Spleen (tissue), 11 donors: Measurements from ENCODE around the gene PPP6R3. TPM values are rescaled to one million over a fixed set of nuclear protein-coding genes. Genes with fewer than 3 reads are reported as not detected.

Experiments used
- DNase-seq: peaks from one replicate; pipeline ENCODE4 v3.0.0-alpha.2; 2020
- H3K27ac ChIP-seq, 8 donors: fragments of 200-600 bp; sonication (generic) in 7 of 8; 1 replicate in 4 of 8; 2 replicates in 4 of 8; pipeline versions ENCODE4 v1.5.0 to v1.8.0; 2016 to 2021; ENCODE audit warnings: inconsistent platforms in 4 of 8, mild to moderate bottlenecking in 4 of 8, moderate library complexity in 1 of 8
- H3K27me3 ChIP-seq, 7 donors: fragments of 200-600 bp; sonication (generic) in 6 of 7; replicated peaks in 1 of 7; 1 replicate in 4 of 7; 2 replicates in 3 of 7; pipeline versions ENCODE4 v1.5.0 to v1.8.0; 2016 to 2021; ENCODE audit warnings: inconsistent platforms in 3 of 7, mild to moderate bottlenecking in 1 of 7
- H3K36me3 ChIP-seq, 6 donors: fragments of 200-600 bp; sonication (generic) in 5 of 6; 1 replicate in 4 of 6; 2 replicates in 2 of 6; pipeline versions ENCODE4 v1.5.0 to v1.8.0; 2016 to 2021; ENCODE audit warnings: inconsistent platforms in 2 of 6
- H3K4me1 ChIP-seq, 6 donors: fragments of 200-600 bp; sonication (generic) in 5 of 6; 1 replicate in 3 of 6; 2 replicates in 3 of 6; pipeline versions ENCODE4 v1.5.0 to v1.8.0; 2016 to 2021; ENCODE audit warnings: inconsistent platforms in 3 of 6
- H3K4me3 ChIP-seq, 8 donors: fragments of 200-600 bp; sonication (generic) in 7 of 8; 1 replicate in 4 of 8; 2 replicates in 4 of 8; pipeline versions ENCODE4 v1.5.0 to v1.8.0; 2016 to 2021; ENCODE audit warnings: inconsistent platforms in 4 of 8, mild to moderate bottlenecking in 4 of 8, moderate library complexity in 2 of 8
- H3K9me3 ChIP-seq, 8 donors: fragments of 200-600 bp; sonication (generic) in 7 of 8; 1 replicate in 4 of 8; 2 replicates in 4 of 8; pipeline versions ENCODE4 v1.5.0 to v1.8.0; 2016 to 2021; ENCODE audit warnings: inconsistent platforms in 4 of 8
- POLR2A ChIP-seq, 3 donors: fragments of 450-650 bp; IDR thresholded peaks; one replicate each; pipeline ENCODE4 v1.5.1; 2017; ENCODE audit warnings: antibody characterized with exemption in 3 of 3, mild to moderate bottlenecking in 1 of 3
- POLR2AphosphoS5 ChIP-seq, 3 donors: sonication (generic); formaldehyde crosslinking; IDR thresholded peaks; one replicate each; pipeline ENCODE4 v1.5.1; 2017; ENCODE audit warnings: antibody characterized with exemption in 3 of 3
- WGBS, 5 donors: extraction: QIAGEN DNeasy Blood & Tissue Kit in 3 of 5; methylation state at CpG; one replicate each; pipeline versions ENCODE4 v1.1.5 to v1.1.7; 2013 to 2018; 5-methylcytosine and 5-hydroxymethylcytosine counted together
- intact Hi-C: fragments of 100-400 bp; cut with DNase I; formaldehyde crosslinking; loops from one replicate; pipeline ENCODE4 v1.15.0; 2023; ENCODE audit warnings: low total_unique reads
- polyA plus RNA-seq, 3 donors: library from polyadenylated mRNA; stranded (reverse); fragments of 200-250 nt; gene quantifications; one replicate each; pipeline ENCODE4 v1.2.1, GENCODE V29; 2013
- total RNA-seq, 7 donors: library from RNA; depleted of rRNA in 3 of 7; stranded (reverse); fragments of >200 nt in 3 of 7; fragmentation: NEBNext Ultra II Directional in 4 of 7; extraction: Animal tissue kit (Norgen Biotek cat#: 25700) in 4 of 7; gene quantifications; one replicate each; pipeline versions ENCODE4 v1.1.0 to v1.2.1, GENCODE V29; 2016 to 2021
- TF ChIP-seq, protein P1 (sequence below), 11 experiments: fragments of 200-600 bp in 7 of 11; fragments of 450-650 bp in 4 of 11; sonication (generic) in 4 of 11; IDR thresholded peaks in 8 of 11; conservative IDR thresholded peaks in 3 of 11; 1 replicate in 7 of 11; 2 replicates in 4 of 11; pipeline versions ENCODE4 v1.4.0 to v1.8.0; 2016 to 2021; ENCODE audit warnings: antibody characterized with exemption in 11 of 11, inconsistent platforms in 4 of 11, mild to moderate bottlenecking in 1 of 11
- donor health status: healthy with polysubstance abuse.
- donor health status: DM: no; HTN: no; CAD: no; lungs with moderate emphysema.
- donor health status: DM: no; HTN: no; CAD: no.
- donor health status: Bipolar disorder and iron deficiency.
- donor health status: healthy.
- donor health status: DM: no; HTN: no; CAD: no.
- donor health status: DM: yes; HTN: yes; CAD: no.

Gene PPP6R3
- total and polyA plus RNA-seq, 10 donors: 23.9 to 178 (median 122) TPM

DNA sequence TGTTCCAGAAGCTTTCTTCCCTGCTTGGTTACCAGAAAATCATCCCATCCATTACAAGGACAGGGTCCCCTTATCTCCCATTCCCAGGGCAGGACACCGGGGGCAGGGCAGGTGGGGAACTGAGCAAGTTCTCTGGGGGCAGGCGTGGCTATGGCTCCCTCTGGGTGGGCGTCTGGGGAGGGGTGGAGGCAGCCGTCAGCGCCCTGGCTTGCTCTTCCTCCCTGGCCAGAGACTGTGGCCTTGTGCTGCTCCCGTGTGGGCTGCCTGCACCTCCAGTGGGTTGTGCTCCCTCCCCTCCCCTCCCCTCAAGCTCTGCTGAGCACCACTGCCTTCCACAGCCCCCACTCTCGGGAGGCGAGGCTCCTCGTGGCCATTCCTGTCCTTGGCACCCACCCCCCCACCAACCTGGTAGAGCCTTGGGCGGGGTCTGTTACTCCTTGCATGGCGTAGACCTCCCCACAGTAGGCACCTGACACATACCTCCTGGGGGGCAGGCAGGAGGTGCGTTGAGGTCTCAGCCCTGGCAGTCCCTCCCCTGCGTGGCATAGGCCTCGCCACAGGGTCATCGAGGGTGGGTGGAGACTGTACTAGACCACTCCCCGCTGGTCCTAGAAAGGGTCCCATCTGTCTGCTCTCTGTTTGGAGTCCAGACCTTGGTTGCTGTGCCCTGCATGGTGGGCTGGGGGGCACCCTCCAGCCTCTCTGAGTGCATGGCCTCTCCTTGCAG, 24.2 kb upstream of the PPP6R3 start:
- intact Hi-C loops: no loop called here
- H3K4me3 ChIP-seq: no peak overlapping the region
- TF ChIP-seq, protein P1, sequence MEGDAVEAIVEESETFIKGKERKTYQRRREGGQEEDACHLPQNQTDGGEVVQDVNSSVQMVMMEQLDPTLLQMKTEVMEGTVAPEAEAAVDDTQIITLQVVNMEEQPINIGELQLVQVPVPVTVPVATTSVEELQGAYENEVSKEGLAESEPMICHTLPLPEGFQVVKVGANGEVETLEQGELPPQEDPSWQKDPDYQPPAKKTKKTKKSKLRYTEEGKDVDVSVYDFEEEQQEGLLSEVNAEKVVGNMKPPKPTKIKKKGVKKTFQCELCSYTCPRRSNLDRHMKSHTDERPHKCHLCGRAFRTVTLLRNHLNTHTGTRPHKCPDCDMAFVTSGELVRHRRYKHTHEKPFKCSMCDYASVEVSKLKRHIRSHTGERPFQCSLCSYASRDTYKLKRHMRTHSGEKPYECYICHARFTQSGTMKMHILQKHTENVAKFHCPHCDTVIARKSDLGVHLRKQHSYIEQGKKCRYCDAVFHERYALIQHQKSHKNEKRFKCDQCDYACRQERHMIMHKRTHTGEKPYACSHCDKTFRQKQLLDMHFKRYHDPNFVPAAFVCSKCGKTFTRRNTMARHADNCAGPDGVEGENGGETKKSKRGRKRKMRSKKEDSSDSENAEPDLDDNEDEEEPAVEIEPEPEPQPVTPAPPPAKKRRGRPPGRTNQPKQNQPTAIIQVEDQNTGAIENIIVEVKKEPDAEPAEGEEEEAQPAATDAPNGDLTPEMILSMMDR (IDR thresholded peaks at IDR 0.05 in 8 of 11, conservative IDR thresholded peaks at IDR 0.05 in 3 of 11): no peak
- no peak for TF ChIP-seq POLR2A (IDR thresholded peaks at IDR 0.05)
- no peak for TF ChIP-seq POLR2AphosphoS5 (IDR thresholded peaks at IDR 0.05)
- peaks cover 0 to 30% (median 10%) of the 10 kb centered on the region in 6 donors for H3K4me1 ChIP-seq
- no peaks in the 10 kb centered on the region for H3K27me3 ChIP-seq
- 80 to 93% (median 87%) methylated on average over 8 to 16 of the region's 16 CpGs for WGBS, 5 donors
- H3K36me3 ChIP-seq: peaks cover 0 to 34% (median 0%) of the 10 kb centered on the region in 6 donors
- H3K9me3 ChIP-seq: no peaks in the 10 kb centered on the region
- H3K27ac ChIP-seq: no peak overlapping the region
- DNase-seq: no peak

DNA sequence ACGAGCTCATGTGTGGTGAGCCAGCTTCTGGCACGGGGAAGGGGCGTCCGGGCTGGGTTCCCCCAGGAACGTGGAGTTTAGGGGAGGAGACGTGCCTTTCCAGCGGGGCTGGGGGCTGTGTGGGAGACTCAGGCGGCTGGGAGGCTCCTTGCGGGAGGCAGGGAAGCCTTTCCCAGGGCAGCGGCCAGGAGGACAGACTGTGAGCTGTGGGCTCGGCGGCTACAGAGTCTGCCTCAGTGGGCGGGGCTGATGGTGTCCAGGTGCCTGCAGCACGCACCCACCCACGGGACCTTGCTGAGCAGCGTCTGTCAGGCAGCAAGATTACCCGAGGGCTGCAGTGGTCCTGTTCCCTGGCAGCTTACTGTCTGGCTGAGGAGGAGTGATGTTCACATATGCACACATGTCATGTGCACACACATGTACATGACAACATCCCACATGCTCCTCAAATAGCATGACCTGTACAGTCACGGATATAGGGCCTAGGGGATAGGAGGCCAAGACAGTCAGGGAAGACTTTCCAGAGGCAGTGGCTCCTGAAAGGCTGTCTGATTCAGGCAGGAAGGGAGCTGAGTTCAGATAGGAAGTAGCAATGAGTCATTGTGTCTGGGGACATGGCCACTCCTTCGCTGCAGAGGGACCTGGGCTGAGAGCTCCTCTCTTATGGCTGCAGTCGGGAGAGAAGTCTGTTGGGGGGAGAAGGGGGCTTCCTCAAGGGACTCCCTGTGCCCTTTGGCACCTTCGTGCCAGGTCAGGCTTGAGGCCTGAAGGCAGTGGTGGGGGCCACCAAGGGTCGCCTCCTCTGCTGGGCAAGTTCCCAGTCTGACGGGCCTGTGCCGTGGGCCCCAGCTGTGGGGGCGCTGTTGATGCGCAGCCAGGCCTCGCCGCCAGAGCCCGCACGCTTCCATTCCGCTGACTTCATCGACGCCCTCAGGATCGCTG, 23.3 kb upstream of the PPP6R3 start:
- Histone ChIP-seq H3K36me3 (peaks cover 0 to 25% (median 0%) of the 10 kb centered on the region in 6 donors), H3K4me3 (no peak overlapping the region), H3K27me3 (no peaks in the 10 kb centered on the region), H3K9me3 (no peaks in the 10 kb centered on the region), H3K27ac (peak overlapping the region in 1 of 8 donors; percentile 16), H3K4me1 (peaks cover 0 to 39% (median 15%) of the 10 kb centered on the region in 6 donors)
- DNase-seq: no peak
- 79 to 87% (median 83%) methylated on average over 23 to 34 of the region's 34 CpGs for WGBS, 5 donors
- TF ChIP-seq POLR2A (IDR thresholded peaks at IDR 0.05): no peak
- no peak for TF ChIP-seq POLR2AphosphoS5 (IDR thresholded peaks at IDR 0.05)
- TF ChIP-seq, protein P1 (IDR thresholded peaks at IDR 0.05 in 8 of 11, conservative IDR thresholded peaks at IDR 0.05 in 3 of 11): no peak
- intact Hi-C loops: no loop called here

DNA sequence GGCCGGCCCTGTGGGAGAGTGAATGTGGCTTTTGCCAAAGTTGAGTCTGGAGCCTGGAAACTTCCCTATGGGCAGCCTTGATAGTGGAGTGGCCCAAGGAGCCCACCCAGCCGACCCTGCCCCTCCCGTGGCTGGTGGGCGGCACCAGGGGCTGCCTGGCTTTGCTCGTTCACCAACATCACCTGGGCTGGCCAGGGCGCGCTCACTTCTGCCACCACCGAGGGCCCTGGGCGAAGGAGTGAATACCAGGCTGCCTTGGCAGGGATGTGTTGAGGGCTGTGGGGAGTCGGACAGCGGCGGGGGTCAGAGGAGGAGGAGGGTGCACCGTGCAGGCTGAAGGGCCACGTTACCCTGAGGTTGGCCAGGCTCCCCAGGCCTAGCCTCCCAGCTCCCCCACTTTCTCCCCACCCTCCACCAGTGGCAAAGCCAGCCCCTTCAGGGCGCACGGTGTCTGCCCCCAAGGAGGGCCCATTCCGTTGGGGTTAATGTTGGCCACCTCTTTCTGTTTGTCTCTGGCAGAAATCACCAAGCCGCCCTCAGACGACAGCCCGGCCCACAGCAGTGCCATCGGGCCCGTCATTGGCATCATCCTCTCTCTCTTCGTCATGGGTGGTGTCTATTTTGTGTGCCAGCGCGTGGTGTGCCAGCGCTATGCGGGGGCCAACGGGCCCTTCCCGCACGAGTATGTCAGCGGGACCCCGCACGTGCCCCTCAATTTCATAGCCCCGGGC, 22.5 kb upstream of the PPP6R3 start:
- no peaks in the 10 kb centered on the region for H3K27me3 ChIP-seq
- H3K4me1 ChIP-seq: peaks cover 0 to 41% (median 15%) of the 10 kb centered on the region in 6 donors
- H3K9me3 ChIP-seq: no peaks in the 10 kb centered on the region
- H3K36me3 ChIP-seq: peaks cover 0 to 20% (median 0%) of the 10 kb centered on the region in 6 donors
- intact Hi-C loops: no loop called here
- TF ChIP-seq, protein P1 (IDR thresholded peaks at IDR 0.05 in 8 of 11, conservative IDR thresholded peaks at IDR 0.05 in 3 of 11): no peak
- TF ChIP-seq POLR2A (IDR thresholded peaks at IDR 0.05) (no peak), POLR2AphosphoS5 (IDR thresholded peaks at IDR 0.05) (no peak)
- H3K4me3 ChIP-seq: no peak overlapping the region
- DNase-seq: no peak
- H3K27ac ChIP-seq: peak overlapping the region in 1 of 8 donors; percentile 16
- WGBS, 5 donors: 82 to 97% (median 94%) methylated on average over 9 to 34 of the region's 34 CpGs
